Cardiac muscle cell (in vitro differentiated cells and primary cell): ENCODE measurements around the gene F10. TPM values are rescaled to one million over a fixed set of nuclear protein-coding genes. Genes with fewer than 3 reads are reported as not detected.

Source experiments
- DNase-seq, 2 donors: peaks; one replicate each; pipeline versions ENCODE4 v3.0.0 to v3.0.0-alpha.2; 2010 to 2017; ENCODE audit warnings: low read depth in 1 of 2, low spot score in 1 of 2
- H3K27ac ChIP-seq: fragments of 200-600 bp; sonication (generic); 2 replicates; pipeline ENCODE4 v1.5.1; 2016
- H3K27me3 ChIP-seq: fragments of 200-600 bp; sonication (generic); 2 replicates; pipeline ENCODE4 v1.6.0; 2016; ENCODE audit warnings: control low read depth
- H3K36me3 ChIP-seq: fragments of 200-600 bp; sonication (generic); 2 replicates; pipeline ENCODE4 v1.5.1; 2016; ENCODE audit warnings: control low read depth
- H3K4me1 ChIP-seq: fragments of 200-600 bp; sonication (generic); 2 replicates; pipeline ENCODE4 v1.8.1; 2017; ENCODE audit warnings: low read depth, mild to moderate bottlenecking, mixed run types
- H3K4me3 ChIP-seq: fragments of 200-600 bp; sonication (generic); 2 replicates; pipeline ENCODE4 v1.5.1; 2016; ENCODE audit warnings: mild to moderate bottlenecking
- H3K9me3 ChIP-seq: fragments of 200-600 bp; sonication (generic); 2 replicates; pipeline ENCODE4 v1.5.1; 2017; ENCODE audit warnings: low read depth, mild to moderate bottlenecking, control low read depth
- polyA plus RNA-seq: library from polyadenylated mRNA; unstranded; fragments of >200 nt; fragmentation: Nextera tagmentation; extraction: Ambion mirVana; gene quantifications from 2 replicates; pipeline ENCODE4 v1.2.1, GENCODE V29; 2016
- total RNA-seq: library from RNA; depleted of rRNA; stranded (reverse); fragments of >200 nt; gene quantifications from 2 replicates; pipeline ENCODE4 v1.2.3, GENCODE V29; 2016
- TF ChIP-seq, protein P1 (sequence below): IDR thresholded peaks from 2 replicates; pipeline ENCODE4 v1.5.1; 2012; ENCODE audit warnings: low read depth, mild to moderate bottlenecking, low read length

Gene F10
- total and polyA plus RNA-seq, 2 experiments from 2014 or later, result 4.0 to 6.6 TPM

DNA sequence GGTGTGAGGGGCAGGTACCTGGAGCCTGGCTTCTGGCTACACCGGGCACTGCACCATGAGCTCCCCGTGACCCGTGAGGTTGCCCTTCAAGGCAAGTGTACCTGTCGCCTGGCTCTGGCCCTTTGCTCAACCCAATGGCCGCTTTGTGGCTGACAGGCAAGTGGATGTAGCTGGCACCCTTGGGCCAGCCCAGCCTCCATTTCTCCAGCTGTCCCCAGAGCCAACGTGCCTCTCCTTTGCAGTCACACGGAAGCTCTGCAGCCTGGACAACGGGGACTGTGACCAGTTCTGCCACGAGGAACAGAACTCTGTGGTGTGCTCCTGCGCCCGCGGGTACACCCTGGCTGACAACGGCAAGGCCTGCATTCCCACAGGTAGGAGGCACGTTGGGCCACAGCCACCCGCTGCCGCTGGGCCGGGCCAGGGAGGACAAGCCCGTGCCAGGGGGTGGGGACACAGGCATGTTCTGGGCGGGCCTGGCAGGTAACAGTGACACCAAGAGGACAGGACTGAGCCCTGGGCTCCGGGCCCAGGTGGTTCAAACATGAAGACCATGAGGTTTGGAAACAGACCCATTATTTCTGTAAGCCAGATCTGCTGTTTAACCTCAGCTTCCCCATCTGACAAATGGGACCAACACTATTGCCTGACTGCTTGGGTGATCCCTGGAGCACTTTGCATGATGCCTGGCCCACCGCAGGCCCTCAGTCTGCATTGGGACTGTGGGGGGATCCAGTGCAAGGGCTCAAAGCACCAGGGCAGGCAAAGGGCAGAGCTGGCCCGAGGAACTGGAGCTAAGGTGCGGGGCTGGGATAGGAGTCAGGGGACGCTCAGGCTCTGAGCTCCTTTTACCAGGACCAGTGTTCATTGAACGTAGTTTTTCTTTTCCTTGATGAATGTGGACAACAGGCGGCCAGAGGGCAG, 18.3 kb downstream of the F10 start:
- Histone ChIP-seq H3K4me1 (no peaks in the 10 kb centered on the region), H3K27me3 (peaks cover 39% of the 10 kb centered on the region)
- DNase-seq, result no peak

DNA sequence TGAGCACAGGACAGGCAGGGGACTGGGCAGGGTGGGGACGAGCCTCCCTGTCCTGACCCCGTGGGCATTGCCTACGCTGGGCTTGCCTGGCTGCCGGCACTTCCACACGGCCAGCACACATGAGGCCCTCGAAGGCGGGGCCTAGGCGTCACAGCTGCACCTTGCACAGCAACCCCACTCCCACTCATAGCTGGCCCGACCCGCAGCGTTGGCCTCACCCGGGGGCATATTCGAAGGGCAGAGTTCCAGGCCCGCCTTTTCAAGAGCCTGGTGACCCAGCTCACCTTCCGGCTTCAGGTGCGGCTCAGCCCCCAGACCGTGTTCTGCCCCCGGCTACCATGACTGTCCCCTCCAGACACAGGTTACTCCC, 19.0 kb downstream of the F10 start:
- no peak for DNase-seq
- Histone ChIP-seq H3K9me3 (no peaks in the 10 kb centered on the region), H3K27me3 (peaks cover 45% of the 10 kb centered on the region), H3K27ac (no peak overlapping the region), H3K4me1 (no peaks in the 10 kb centered on the region), H3K4me3 (no peak overlapping the region), H3K36me3 (no peaks in the 10 kb centered on the region)
- TF ChIP-seq, protein P1, sequence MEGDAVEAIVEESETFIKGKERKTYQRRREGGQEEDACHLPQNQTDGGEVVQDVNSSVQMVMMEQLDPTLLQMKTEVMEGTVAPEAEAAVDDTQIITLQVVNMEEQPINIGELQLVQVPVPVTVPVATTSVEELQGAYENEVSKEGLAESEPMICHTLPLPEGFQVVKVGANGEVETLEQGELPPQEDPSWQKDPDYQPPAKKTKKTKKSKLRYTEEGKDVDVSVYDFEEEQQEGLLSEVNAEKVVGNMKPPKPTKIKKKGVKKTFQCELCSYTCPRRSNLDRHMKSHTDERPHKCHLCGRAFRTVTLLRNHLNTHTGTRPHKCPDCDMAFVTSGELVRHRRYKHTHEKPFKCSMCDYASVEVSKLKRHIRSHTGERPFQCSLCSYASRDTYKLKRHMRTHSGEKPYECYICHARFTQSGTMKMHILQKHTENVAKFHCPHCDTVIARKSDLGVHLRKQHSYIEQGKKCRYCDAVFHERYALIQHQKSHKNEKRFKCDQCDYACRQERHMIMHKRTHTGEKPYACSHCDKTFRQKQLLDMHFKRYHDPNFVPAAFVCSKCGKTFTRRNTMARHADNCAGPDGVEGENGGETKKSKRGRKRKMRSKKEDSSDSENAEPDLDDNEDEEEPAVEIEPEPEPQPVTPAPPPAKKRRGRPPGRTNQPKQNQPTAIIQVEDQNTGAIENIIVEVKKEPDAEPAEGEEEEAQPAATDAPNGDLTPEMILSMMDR, result no peak

More for the DNA sequence above, 18.3 kb downstream of the F10 start:
- TF ChIP-seq, protein P1, result no peak
- Histone ChIP-seq H3K27ac (no peak overlapping the region), H3K4me3 (no peak overlapping the region), H3K36me3 (no peaks in the 10 kb centered on the region), H3K9me3 (no peaks in the 10 kb centered on the region)

DNA sequence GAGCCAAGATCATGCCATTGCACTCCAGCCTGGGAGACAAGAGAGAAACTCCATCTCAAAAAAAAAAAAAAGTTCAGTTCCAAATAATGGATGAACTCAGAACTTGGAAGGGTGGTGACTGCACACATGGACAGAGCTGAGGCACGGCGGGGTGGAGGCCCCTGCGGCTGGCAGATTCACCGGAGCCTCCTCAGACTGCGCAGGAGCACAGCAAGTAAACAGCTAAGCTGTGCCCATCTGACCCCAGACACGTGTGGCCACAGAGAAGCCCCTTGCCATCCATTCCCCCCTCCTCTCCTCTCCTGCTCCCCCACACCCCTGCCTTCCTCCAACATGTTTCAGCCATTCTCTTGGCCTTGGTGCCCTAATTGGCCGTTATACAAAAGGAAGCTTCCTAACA, 20.3 kb downstream of the F10 start:
- Histone ChIP-seq H3K27me3 (peaks cover 44% of the 10 kb centered on the region), H3K9me3 (no peaks in the 10 kb centered on the region), H3K4me1 (no peaks in the 10 kb centered on the region), H3K27ac (no peak overlapping the region), H3K4me3 (no peak overlapping the region), H3K36me3 (no peaks in the 10 kb centered on the region)
- no peak for DNase-seq
- TF ChIP-seq, protein P1, result no peak

DNA sequence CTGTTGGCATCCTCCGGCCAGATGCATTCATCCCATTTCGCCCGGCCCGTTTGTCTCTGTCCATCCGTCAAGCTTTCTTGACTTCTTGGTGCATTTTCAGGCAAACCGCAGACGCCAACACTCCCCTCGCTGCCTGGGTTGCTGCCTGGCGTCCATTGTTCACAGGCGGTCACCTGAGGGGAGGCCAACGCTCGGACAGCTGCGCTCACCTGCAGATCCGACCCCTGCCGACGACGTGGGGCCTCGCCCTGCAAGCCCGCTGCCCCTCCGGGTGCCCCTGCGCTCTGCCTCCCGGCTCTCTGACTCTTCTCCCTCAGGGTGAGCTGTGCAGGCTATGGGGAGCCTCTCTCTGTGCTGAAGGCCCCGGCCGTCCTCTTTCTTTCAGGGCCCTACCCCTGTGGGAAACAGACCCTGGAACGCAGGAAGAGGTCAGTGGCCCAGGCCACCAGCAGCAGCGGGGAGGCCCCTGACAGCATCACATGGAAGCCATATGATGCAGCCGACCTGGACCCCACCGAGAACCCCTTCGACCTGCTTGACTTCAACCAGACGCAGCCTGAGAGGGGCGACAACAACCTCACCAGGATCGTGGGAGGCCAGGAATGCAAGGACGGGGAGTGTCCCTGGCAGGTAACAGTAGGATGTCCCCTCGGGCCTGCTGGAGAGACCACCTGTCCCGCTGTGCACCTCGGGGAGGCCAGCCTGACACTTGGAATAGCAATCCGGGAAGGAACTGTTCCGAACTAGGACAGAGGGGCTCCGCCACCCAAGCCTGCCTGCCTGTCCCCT, 21.1 kb downstream of the F10 start:
- Histone ChIP-seq H3K4me3 (no peak overlapping the region), H3K27me3 (peaks cover 36% of the 10 kb centered on the region), H3K4me1 (no peaks in the 10 kb centered on the region), H3K27ac (no peak overlapping the region), H3K9me3 (no peaks in the 10 kb centered on the region), H3K36me3 (no peaks in the 10 kb centered on the region)
- TF ChIP-seq, protein P1, result no peak
- no peak for DNase-seq

DNA sequence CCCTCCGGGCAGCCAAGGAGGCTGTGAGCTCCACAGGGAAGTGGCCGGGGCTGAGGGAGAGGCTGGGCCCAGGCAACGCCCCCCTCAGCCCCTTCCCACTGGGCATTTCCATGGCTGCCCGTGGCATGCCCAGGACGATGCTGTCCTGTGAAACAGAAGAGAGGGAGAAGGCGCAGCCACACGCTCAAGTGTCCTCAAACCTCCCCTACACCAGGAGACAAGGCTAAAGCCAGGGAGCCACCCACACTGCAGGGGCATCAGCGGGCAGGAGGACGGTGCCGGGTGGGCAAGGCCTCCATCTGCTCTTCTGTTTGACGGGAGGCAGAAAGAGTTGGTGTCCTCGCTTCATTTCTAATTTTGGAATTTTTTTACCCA, 21.6 kb downstream of the F10 start:
- Histone ChIP-seq H3K27ac (no peak overlapping the region), H3K36me3 (no peaks in the 10 kb centered on the region), H3K4me3 (no peak overlapping the region), H3K4me1 (no peaks in the 10 kb centered on the region), H3K9me3 (no peaks in the 10 kb centered on the region), H3K27me3 (peaks cover 32% of the 10 kb centered on the region)
- TF ChIP-seq, protein P1, result no peak
- DNase-seq, result no peak
